Right atrium auricular region (tissue), 2 donors: ENCODE data around the gene TFF2. TPM values are rescaled to one million over a fixed set of nuclear protein-coding genes. Genes with fewer than 3 reads are reported as not detected.

Experiments
- DNase-seq: peaks from one replicate; pipeline ENCODE4 v3.0.0-alpha.2; 2019; ENCODE audit warnings: low spot score
- H3K27ac ChIP-seq, 2 donors: fragments of 200-600 bp; sonication (generic); 1 replicate in 1 of 2; 2 replicates in 1 of 2; pipeline ENCODE4 v1.5.1; 2016 to 2019
- H3K27me3 ChIP-seq, 2 donors: fragments of 200-600 bp; sonication (generic); one replicate each; pipeline versions ENCODE4 v1.5.1 to v1.6.0; 2017 to 2019
- H3K36me3 ChIP-seq: fragments of 200-600 bp; sonication (generic); one replicate; pipeline ENCODE4 v1.5.1; 2016
- H3K4me1 ChIP-seq, 2 donors: fragments of 200-600 bp; sonication (generic); one replicate each; pipeline versions ENCODE4 v1.5.1 to v1.6.0; 2017 to 2019
- H3K4me3 ChIP-seq, 2 donors: fragments of 200-600 bp; sonication (generic); 1 replicate in 1 of 2; 2 replicates in 1 of 2; pipeline ENCODE4 v1.5.1; 2017 to 2019; ENCODE audit warnings: mild to moderate bottlenecking in 1 of 2, moderate library complexity in 1 of 2
- H3K9me3 ChIP-seq, 2 donors: fragments of 200-600 bp; sonication (generic); one replicate each; pipeline ENCODE4 v1.5.1; 2019
- total RNA-seq, 2 donors: library from RNA; depleted of rRNA; stranded (reverse); fragments of >200 nt; gene quantifications; one replicate each; pipeline ENCODE4 v1.1.0, GENCODE V29; 2016
- TF ChIP-seq, protein P1 (sequence below), 2 donors: fragments of 200-600 bp; sonication (generic); IDR thresholded peaks; one replicate each; pipeline ENCODE4 v1.5.1; 2019; ENCODE audit warnings: antibody characterized with exemption in 2 of 2

TFF2 gene, protein sequence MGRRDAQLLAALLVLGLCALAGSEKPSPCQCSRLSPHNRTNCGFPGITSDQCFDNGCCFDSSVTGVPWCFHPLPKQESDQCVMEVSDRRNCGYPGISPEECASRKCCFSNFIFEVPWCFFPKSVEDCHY
- not detected for total RNA-seq

DNA sequence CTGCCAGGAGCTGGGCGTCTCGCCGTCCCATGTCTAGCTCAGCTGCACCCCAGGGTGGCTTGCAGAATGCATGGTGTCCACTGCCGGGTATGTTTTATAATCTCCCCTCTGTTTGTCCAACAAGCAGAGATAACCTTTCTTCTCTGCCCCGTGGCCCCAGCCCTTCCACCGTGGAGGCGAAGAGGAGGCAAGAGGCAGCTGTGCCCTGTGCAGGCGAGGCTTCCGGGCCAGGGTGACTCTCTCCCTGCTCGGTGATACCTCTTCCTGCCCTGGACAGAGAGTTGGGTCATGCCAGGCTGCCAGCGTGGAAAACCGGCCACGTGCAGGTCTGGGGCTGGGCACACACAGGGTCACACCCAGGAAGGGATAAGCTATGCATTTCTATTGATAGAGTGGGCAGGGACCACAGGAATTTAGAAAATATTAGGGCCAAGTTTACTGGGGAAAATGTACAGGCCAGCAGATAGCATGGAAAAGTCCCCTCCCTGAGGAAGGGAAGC, at the start of gene TFF2:
Gene TFF2 (minus strand): TSS at position 68 of the 500 bp plus-strand sequence. CDS start 37 bp downstream, at position 31.
- Histone ChIP-seq H3K36me3 (no peaks in the 10 kb centered on the region), H3K4me3 (no peak within 1 kb of the TSS), H3K27ac (no peak within 1 kb of the TSS), H3K27me3 (no peaks in the 10 kb centered on the region), H3K9me3 (peaks cover 0 to 21% of the 10 kb centered on the region in 2 donors), H3K4me1 (no peaks in the 10 kb centered on the region)
- TF ChIP-seq, protein P1, sequence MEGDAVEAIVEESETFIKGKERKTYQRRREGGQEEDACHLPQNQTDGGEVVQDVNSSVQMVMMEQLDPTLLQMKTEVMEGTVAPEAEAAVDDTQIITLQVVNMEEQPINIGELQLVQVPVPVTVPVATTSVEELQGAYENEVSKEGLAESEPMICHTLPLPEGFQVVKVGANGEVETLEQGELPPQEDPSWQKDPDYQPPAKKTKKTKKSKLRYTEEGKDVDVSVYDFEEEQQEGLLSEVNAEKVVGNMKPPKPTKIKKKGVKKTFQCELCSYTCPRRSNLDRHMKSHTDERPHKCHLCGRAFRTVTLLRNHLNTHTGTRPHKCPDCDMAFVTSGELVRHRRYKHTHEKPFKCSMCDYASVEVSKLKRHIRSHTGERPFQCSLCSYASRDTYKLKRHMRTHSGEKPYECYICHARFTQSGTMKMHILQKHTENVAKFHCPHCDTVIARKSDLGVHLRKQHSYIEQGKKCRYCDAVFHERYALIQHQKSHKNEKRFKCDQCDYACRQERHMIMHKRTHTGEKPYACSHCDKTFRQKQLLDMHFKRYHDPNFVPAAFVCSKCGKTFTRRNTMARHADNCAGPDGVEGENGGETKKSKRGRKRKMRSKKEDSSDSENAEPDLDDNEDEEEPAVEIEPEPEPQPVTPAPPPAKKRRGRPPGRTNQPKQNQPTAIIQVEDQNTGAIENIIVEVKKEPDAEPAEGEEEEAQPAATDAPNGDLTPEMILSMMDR (IDR thresholded peaks at IDR 0.05), result no peak
- DNase-seq, result no peak

DNA sequence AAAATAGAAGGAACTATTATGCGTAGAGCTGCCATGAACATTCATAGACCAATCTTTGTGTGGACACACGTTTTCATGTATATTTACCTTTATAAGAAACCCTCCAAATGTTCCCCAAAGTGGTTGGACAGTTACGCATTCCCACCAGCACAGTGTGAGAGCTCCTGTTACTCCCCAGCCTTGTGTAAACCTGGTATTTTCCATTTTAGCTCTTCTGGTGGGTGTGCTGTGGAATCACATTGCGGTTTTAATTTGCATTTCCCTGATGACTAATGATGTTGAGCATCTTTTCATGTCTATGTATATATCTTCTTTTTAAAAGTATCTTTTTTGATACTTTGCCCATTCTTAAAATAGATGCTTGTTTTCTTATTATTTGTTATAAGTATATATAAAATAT, 49.7 kb upstream of the TFF2 start:
- H3K36me3 ChIP-seq, result no peaks in the 10 kb centered on the region
- H3K4me1 ChIP-seq, result no peaks in the 10 kb centered on the region
- H3K4me3 ChIP-seq, result no peak overlapping the region
- DNase-seq, result no peak
- no peaks in the 10 kb centered on the region for H3K27me3 ChIP-seq
- TF ChIP-seq, protein P1 (IDR thresholded peaks at IDR 0.05), result no peak
- no peaks in the 10 kb centered on the region for H3K9me3 ChIP-seq
- H3K27ac ChIP-seq, result no peak overlapping the region

DNA sequence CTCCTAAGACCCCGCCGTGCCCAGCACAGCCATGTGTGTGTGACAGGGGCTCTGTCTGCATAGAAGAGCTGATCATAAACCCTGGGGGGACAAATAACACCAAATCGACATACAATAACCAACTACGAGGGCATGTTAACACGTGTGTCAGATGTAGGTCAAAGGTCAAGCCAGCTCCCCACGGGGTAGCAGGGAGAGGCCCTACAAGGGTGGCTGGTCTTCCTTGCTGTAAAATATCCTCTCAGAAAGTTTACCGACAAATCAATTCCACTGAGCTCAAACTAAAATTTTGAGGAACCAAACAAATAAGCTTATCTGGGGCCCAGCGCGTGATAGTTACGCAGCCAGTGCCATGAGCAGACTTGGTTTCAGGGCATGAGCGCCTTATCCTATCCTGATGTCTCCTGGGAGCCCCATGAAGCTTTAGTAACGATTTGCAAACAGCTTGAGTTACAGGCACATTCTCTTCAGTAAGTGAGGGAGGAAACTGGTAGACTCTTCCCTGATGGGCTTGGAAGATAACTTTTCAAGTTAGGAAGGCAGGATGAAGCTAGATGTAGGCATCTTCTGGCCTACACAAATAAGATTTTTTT, 47.7 kb upstream of the TFF2 start:
- TF ChIP-seq, protein P1 (IDR thresholded peaks at IDR 0.05), result no peak
- no peak for DNase-seq
- Histone ChIP-seq H3K4me3 (no peak overlapping the region), H3K4me1 (no peaks in the 10 kb centered on the region), H3K9me3 (no peaks in the 10 kb centered on the region), H3K36me3 (no peaks in the 10 kb centered on the region), H3K27ac (no peak overlapping the region), H3K27me3 (no peaks in the 10 kb centered on the region)

DNA sequence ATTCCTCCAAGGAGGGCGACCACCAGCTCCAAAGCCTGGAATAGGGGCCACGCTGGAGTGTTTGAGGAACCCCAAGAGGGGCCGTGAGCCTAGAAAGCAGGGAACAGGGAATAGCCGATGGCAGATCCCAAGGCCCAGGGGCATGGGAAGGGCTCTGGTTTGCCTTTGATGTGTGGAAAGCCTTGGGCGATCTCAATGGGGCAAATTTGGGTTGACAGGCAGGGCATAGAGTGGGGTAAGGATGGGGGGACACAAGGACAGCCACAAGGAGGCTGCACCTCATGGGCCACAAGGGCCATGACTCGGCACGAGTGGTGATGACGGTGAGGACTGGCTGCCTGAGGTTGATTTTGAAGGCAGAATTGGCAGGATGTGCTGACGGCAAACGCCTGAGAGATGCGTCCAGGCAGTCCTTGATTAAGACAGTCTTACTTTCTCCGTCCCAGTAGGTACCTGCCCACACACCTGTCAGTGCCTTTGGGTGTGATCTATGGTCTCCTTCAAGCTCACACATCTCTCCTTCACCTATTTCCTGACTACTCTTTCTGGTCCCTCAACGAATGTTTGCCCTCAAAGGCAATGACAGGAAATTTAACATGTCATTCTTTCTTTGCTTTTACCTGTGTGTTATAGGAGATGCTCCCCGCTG, 47.1 kb upstream of the TFF2 start:
- no peak overlapping the region for H3K27ac ChIP-seq
- H3K9me3 ChIP-seq, result no peaks in the 10 kb centered on the region
- H3K4me1 ChIP-seq, result no peaks in the 10 kb centered on the region
- TF ChIP-seq, protein P1 (IDR thresholded peaks at IDR 0.05), result no peak
- H3K4me3 ChIP-seq, result no peak overlapping the region
- no peak for DNase-seq
- no peaks in the 10 kb centered on the region for H3K36me3 ChIP-seq
- no peaks in the 10 kb centered on the region for H3K27me3 ChIP-seq

DNA sequence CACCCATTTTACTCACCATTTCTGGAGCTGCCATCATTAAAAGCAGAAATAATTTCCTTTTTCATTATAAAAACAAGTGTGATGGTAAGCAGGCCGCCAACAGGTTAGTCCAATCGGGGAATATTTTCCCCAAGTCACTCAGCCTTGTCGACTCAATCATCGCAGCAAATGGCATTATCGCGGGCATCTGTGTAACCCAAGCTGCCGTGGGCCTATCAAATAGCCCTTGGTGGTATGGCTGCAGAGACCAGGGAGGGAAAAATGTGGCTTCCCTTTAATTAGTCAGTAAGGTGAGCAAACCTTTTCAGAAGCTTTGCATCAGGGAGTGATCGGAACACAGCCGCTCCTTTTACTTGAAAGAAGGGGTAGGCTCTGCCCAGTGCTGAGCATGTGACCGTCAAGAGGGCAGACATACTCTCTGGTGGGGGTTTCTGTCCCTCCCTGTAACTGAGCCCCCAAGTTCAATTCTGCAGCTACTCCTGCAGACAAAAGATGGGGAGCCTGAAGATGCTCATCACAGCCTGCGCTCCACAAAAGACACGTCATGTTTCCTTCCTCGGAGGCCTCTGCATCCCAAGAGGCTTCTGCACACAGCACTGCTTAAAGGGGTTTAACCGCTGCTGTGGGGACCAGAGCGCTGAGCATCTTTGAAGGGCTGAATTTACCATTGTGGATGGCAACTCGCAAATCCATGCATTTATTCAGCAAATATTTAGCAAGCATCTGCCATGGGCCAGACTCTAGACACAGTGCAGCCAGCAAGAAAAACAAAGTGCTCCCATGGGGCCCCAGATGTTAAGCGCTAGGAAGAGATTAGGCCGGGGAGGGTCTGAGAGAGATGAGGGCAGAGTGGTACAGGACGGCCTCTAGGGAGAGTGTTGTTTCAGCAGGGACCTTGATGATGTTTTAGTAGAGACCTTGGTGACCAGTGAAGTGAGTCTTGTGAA, 46.3 kb upstream of the TFF2 start:
- no peaks in the 10 kb centered on the region for H3K4me1 ChIP-seq
- H3K27ac ChIP-seq, result no peak overlapping the region
- no peaks in the 10 kb centered on the region for H3K27me3 ChIP-seq
- no peak for DNase-seq
- no peaks in the 10 kb centered on the region for H3K9me3 ChIP-seq
- no peaks in the 10 kb centered on the region for H3K36me3 ChIP-seq
- TF ChIP-seq, protein P1 (IDR thresholded peaks at IDR 0.05), result no peak
- no peak overlapping the region for H3K4me3 ChIP-seq
